NCI-H345 treated with DMSO at 0.1 percent for 48 hours (cell line): Measurements from ENCODE around the gene GUCY2C.

Experiments
- DNase-seq: peaks from one replicate; lab custom pipeline; 2025; ENCODE audit not compliant: unreplicated experiment; lab: John Stamatoyannopoulos, UW

The GUCY2C gene

GRCh38 chr12:14575585-14575984, 120.8 kb downstream of the GUCY2C start:
- DNase-seq, result no peak

DNA sequence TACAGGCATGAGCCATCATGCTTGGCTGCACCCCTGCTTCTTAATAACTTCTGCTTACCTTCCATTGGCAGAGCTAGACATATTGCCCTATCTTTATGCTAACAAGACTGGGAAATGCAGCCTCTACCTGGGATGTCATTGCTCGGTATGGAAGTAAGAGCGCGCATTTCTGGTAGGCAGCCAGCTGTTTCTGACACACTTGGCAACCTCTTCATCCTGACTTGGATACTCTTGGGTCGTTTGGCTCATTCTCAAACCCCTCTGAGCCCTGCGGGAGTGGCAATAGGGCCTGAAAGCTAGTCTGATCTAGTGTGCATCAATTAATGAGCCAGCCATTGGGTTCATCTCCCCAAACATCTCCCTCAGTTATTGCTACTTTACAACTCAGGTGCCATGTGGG, 123.3 kb downstream of the GUCY2C start:
- DNase-seq, result no peak

DNA sequence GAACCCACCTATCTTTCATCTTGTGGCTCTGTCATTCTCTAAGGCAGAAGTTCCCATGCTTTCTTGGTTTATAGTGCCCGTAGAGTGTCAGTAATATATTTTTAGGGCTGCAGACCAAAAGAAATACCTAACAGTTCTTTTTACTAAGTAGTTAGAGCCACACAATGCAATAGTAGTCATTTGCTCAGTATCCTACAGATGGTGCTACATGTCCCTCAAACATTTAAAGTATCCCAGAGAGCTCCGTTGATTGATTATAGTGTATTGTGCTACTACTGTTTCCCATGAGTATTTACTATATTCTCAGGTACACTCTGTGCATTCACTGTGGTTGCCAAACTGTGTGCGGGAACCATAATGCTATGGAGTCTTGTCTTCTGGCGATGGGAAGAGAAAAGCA, 124.0 kb downstream of the GUCY2C start:
- no peak for DNase-seq

DNA sequence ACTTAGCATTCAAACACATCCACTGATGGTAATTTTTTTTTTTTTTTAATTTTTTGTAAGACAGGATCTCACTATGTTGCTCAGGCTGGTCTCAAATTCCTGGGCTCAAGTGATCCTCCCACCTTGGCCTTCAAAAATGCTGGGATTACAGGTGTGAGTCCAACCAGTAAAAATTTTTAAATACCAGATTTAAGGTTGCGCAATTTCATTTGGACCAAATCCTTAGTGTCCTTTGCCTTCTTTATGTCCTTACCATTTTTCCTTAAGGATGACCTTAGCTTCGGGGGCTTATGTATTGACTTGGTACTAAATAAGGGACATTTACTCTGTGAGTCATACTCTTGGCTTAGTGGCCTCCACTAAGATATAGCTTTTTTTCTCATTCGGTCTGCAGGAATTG, 124.6 kb downstream of the GUCY2C start:
- no peak for DNase-seq

DNA sequence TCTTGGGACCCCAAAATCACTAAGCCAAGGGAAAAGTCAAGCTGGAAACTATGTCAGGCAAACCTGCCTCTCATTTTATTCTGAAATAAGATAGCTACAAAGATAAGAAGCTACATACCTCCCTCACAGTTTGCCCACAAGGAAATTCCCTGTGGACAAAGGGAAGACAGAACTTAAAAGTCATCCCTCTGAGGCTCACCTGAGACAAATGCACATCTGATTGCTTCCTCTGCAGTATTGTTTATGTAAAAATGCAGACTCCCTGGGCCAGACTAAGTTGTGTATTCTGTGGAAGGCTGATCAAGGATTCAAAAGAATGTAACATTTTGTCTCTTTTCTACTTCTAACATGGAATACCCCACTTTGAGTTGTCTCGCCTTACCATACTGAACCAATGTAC, 126.2 kb downstream of the GUCY2C start:
- no peak for DNase-seq

GRCh38 chr12:14567351-14568162, 128.8 kb downstream of the GUCY2C start, which contains the start of gene PLBD1:
Gene PLBD1 (minus strand): TSS chr12:14567883. CDS start chr12:14567696, 187 bp downstream.
- no peak for DNase-seq

DNA sequence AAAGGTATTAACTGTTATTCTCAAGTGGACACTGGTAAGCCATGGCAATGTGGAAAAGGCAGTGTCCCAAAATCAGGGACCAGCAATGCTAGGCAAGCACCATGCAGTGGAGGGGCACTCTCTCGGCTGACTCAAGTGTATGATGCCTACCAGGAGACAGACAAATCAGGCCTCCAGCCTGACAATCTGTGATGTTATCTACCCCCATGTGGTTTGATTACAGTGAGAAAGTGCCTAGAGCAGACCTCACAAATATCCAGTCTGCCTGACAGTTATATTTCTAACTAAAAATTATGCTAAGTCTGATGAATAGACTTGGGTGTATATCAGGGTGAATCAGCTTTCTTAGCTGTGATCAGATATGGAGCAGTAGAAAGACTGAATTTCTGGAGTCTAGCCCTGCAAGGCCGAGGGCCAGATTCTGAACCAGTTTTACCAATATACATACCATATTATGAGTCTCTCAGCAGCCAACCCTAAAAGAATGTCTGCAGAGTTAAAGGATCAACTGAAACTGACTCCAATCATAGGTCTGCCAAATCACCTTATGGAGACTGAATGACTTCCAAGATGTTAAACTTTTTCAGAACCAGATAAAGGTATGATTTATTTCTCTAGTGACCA, 132.0 kb downstream of the GUCY2C start:
- no peak for DNase-seq

- DNase-seq, result no peak
Observed at GRCh38 chr12:14563046-14563445, 133.4 kb downstream of the GUCY2C start.
